Activated CD4-positive, alpha-beta T cell treated with anti-CD3 and anti-CD28 coated beads, Interleukin-2, amount 10 ng/mL, durations not matched to agents 24 days and 14 days (primary cell): ENCODE results near the gene MPPED2. TPM values are rescaled to one million over a fixed set of nuclear protein-coding genes. Genes with fewer than 3 reads are reported as not detected.

Experiments used
- DNase-seq: peaks from one replicate; pipeline ENCODE4 v3.0.0; 2022
- H3K27ac Mint-ChIP-seq: one replicate; pipeline ENCODE4 v1.8.0; 2022; ENCODE audit warnings: mild to moderate bottlenecking, mixed read lengths
- H3K27me3 Mint-ChIP-seq: one replicate; pipeline ENCODE4 v1.8.0; 2022; ENCODE audit warnings: mixed read lengths
- H3K36me3 Mint-ChIP-seq: one replicate; pipeline ENCODE4 v1.8.0; 2022; ENCODE audit warnings: low read depth, mild to moderate bottlenecking, mixed read lengths
- H3K4me1 Mint-ChIP-seq: one replicate; pipeline ENCODE4 v1.8.0; 2021; ENCODE audit warnings: mixed read lengths
- H3K4me3 Mint-ChIP-seq: one replicate; pipeline ENCODE4 v1.8.0; 2022; ENCODE audit warnings: mild to moderate bottlenecking, moderate library complexity, mixed read lengths
- H3K9me3 Mint-ChIP-seq: one replicate; pipeline ENCODE4 v1.8.0; 2021; ENCODE audit warnings: mixed read lengths
- intact Hi-C: fragments of 100-400 bp; cut with micrococcal nuclease; formaldehyde crosslinking; loops from one replicate; pipeline ENCODE4 v1.15.1; 2023
- total RNA-seq: library from RNA; stranded (reverse); gene quantifications from 2 replicates; pipeline ENCODE4 v1.2.3, GENCODE V29; 2022

The MPPED2 gene, protein sequence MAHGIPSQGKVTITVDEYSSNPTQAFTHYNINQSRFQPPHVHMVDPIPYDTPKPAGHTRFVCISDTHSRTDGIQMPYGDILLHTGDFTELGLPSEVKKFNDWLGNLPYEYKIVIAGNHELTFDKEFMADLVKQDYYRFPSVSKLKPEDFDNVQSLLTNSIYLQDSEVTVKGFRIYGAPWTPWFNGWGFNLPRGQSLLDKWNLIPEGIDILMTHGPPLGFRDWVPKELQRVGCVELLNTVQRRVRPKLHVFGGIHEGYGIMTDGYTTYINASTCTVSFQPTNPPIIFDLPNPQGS
- total RNA-seq, result not detected in 2 replicates

DNA sequence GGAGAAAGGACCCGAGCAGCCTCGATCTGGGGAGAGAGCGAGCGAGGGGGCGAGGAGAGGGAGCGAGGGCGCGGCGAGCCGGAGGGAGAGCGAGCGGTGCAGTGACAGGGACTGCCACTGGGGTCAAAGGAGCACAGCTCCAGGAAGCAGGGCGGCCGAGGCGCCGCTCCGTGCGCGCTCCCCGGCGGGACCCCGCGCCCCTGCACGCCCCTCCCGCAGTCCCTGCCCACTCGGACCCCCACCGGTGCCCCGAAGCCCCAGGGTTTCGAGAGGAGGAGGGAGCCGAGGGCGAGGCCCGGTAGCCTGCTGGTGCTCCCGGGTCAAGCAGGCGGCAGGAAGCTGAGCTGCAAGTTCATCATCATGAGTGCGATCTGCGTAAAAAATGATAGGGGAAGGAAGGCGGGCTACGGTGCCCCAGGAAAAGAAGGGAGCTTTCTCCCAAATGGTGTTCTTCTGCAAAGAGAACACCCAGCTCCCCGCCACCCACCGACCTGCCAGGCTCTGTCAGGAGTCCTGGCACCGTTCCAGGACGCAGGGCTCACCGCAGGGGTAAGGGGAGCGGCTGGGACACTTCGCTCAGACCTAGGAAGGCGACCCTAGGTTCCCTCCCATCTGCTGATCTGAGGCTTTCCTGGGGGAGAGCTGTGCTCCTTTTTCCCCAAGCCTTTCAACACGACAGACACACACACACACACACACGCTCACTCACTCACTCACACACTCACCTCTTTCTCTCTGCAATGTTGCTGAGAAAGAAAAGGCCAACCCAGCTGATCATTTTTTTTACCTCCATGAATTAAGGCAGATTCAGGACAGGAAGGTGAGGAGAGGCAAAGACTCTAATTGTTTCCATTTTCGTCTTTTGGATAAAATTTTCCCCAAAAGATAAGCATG, at the start of gene MPPED2:
Gene MPPED2 (minus strand): TSS at position 103 of the 894 bp plus-strand sequence. CDS start 5,980 bp downstream, outside the sequence.
- Mint-ChIP-seq H3K4me3 (peak within 1 kb of the TSS; percentile 69), H3K27me3 (peaks cover 56% of the 10 kb centered on the region), H3K27ac (no peak within 1 kb of the TSS), H3K9me3 (no peaks in the 10 kb centered on the region), H3K36me3 (no peaks in the 10 kb centered on the region), H3K4me1 (peaks cover 2% of the 10 kb centered on the region)
- peak; percentile 74 for DNase-seq
- intact Hi-C loops, result loop anchor here (10.0 kb wide), 1 partner anchor 242 kb away; no protein-coding TSS in a partner anchor

DNA sequence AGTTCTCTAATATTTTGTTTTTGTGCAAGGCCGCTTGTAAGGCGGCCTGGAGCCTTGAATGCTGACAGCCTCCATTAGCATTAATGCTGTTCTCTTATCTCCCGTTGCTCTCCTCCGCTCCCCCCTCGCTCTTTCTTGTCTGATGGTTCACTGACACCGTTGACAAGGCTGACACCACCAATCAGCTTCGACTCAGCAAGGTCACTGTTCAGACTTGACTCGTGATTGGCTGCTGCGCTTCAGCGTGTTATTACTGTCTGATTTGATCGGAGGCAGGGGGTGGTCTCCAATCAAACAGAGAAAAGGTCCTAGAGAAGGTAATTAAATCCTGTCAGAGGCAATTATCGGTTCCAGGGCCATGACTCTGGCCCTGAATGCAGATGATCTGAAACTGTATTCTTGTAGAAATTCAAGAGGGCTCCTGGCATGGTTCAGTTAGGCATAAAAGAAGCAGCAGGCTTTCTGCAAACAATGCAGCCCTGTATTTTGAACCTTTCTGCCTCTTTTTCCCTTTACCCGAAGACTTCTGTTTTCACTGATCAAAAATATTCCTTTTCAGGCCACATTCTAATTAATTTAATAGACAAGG, 49.3 kb upstream of the MPPED2 start:
- no peaks in the 10 kb centered on the region for H3K27me3 Mint-ChIP-seq
- no peaks in the 10 kb centered on the region for H3K36me3 Mint-ChIP-seq
- no peaks in the 10 kb centered on the region for H3K4me1 Mint-ChIP-seq
- no peaks in the 10 kb centered on the region for H3K9me3 Mint-ChIP-seq
- H3K27ac Mint-ChIP-seq, result no peak overlapping the region
- no peak for DNase-seq
- H3K4me3 Mint-ChIP-seq, result no peak overlapping the region
- intact Hi-C loops, result no loop called here

DNA sequence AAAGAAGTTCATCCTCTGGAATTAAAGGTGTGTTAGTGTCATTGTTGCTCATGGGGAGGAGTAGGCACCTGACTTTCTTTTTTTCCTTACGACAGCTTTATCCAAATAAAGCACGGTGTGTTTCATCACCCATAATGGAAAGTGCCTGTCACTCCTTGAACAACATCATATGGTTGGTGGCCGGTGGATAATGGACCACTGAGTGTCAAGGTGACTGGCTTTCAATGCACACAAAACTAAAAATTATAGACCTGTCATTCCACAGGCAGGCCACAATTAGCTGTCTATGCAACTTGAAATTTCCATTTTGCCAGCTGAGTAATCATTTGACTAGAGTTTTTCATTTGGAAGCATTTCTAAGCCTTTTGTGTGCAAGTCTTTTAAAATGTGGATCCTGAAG, 45.0 kb upstream of the MPPED2 start:
- Mint-ChIP-seq H3K9me3 (no peaks in the 10 kb centered on the region), H3K27me3 (no peaks in the 10 kb centered on the region), H3K4me3 (no peak overlapping the region), H3K27ac (no peak overlapping the region), H3K36me3 (no peaks in the 10 kb centered on the region), H3K4me1 (no peaks in the 10 kb centered on the region)
- intact Hi-C loops, result no loop called here
- no peak for DNase-seq

DNA sequence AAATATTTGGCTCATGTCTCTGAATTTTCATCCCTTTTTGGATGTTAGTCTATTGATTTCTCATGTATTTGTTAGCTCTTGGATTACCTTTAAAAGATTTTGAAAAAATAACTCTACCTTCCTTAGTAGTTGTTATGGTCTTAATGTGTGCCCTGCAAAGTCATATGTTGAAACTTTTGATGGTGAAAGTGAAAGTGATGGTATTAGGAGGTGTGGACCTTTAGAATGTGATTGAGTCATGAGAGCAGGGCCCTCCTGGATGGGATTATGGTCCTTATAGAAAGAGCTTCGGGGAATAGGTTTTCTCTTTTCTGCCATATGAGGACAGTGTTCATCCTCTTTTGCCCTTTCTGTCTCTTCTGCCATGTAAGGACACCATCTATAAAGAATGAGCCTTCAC, 33.6 kb upstream of the MPPED2 start:
- H3K9me3 Mint-ChIP-seq, result no peaks in the 10 kb centered on the region
- no peak for DNase-seq
- no peaks in the 10 kb centered on the region for H3K27me3 Mint-ChIP-seq
- H3K4me1 Mint-ChIP-seq, result no peaks in the 10 kb centered on the region
- H3K27ac Mint-ChIP-seq, result no peak overlapping the region
- no peak overlapping the region for H3K4me3 Mint-ChIP-seq
- H3K36me3 Mint-ChIP-seq, result no peaks in the 10 kb centered on the region
- intact Hi-C loops, result no loop called here

DNA sequence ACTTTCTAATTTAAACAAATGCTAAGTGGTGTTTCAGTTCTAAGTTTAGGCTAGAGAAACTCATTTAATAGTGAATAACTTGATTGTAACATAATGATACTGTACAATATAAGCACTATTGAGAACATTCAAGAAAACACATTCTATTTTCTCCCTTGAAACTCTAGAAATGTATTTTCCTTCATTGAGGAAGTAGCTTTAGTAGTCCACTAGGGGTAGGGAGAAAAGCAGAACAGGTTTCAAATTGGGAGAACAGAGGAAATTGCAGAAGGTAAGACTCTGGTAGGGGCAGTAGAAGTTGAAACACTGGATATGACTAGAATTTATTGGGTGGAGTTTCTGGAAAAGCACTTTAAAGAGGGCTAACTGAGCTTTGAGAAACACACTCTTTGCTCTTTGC, 31.6 kb upstream of the MPPED2 start:
- intact Hi-C loops, result no loop called here
- H3K4me3 Mint-ChIP-seq, result no peak overlapping the region
- no peak overlapping the region for H3K27ac Mint-ChIP-seq

DNA sequence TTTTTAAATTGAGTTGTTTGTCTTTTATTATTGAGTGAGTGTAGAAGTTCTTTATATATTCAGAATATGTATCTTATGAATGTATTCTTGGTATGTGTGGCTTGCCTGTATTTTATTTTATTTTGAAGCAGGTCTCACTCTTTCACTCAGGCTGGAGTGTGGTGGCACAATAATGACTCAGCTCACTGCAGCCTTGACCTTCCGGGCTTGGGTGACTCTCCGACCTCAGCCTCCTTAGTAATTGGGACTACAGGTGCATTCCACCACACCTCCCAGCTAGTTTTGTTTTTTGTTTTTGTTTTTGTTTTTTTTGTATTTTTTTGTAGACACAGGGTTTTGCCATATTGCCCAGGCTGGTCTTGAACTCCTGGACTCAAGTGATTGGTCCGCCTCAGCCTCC, 24.5 kb upstream of the MPPED2 start:
- no peaks in the 10 kb centered on the region for H3K9me3 Mint-ChIP-seq
- no peak overlapping the region for H3K27ac Mint-ChIP-seq
- intact Hi-C loops, result no loop called here
- no peaks in the 10 kb centered on the region for H3K27me3 Mint-ChIP-seq
- DNase-seq, result no peak
- H3K4me3 Mint-ChIP-seq, result no peak overlapping the region
- H3K36me3 Mint-ChIP-seq, result no peaks in the 10 kb centered on the region
- no peaks in the 10 kb centered on the region for H3K4me1 Mint-ChIP-seq

More for the DNA sequence above, 31.6 kb upstream of the MPPED2 start:
- H3K9me3 Mint-ChIP-seq, result no peaks in the 10 kb centered on the region
- no peaks in the 10 kb centered on the region for H3K4me1 Mint-ChIP-seq
- H3K27me3 Mint-ChIP-seq, result no peaks in the 10 kb centered on the region
- H3K36me3 Mint-ChIP-seq, result no peaks in the 10 kb centered on the region
- no peak for DNase-seq

DNA sequence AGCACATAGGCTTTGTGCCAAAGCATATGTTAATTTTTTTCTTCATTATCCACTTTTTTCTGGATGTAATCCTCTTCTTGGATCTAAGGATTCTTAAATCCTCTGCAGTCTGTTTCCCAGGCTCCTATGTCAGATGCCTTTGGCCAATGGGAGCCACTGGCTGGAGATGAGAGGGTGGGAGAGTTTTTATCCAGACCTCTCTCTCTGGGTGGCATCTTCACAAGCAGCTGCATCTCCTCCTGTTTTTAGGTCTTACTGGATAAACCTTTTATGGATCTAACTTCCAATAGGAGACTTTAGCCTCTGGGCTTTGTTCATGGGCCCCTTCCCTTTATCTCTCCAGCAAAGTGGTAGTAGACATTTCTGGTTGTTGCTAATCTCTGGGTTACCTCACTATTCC, 22.4 kb upstream of the MPPED2 start:
- intact Hi-C loops, result no loop called here
- Mint-ChIP-seq H3K9me3 (no peaks in the 10 kb centered on the region), H3K27me3 (no peaks in the 10 kb centered on the region), H3K4me1 (no peaks in the 10 kb centered on the region), H3K36me3 (no peaks in the 10 kb centered on the region), H3K4me3 (no peak overlapping the region), H3K27ac (no peak overlapping the region)
- DNase-seq, result no peak

DNA sequence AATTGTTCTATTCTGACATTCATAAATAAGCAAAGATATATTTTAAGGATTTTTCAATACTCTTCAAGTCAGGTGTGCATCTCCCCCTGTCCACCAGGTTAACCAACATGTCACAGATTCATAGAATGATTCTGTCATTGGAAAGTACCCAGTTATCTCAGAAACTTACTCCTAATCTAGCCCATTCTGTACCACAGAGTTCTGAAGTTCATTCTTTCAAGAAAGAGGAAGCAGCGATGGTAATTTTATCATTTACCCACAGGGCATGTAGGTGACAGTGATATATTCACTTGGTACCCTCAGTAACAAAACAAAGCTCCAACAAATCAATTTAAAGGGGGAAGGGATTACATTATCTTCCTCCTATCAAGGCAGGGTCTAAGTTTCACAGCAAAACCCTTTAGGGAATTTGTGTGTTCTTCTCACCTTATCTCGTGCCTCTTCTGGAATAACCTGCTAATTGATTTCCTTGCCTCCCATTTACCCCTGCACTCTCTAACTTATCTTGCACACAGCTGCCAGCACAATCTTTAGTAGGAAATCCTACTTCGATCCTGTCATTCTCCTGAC, 19.0 kb upstream of the MPPED2 start:
- no peaks in the 10 kb centered on the region for H3K9me3 Mint-ChIP-seq
- H3K27me3 Mint-ChIP-seq, result no peaks in the 10 kb centered on the region
- no peaks in the 10 kb centered on the region for H3K36me3 Mint-ChIP-seq
- H3K4me3 Mint-ChIP-seq, result no peak overlapping the region
- intact Hi-C loops, result no loop called here
- H3K27ac Mint-ChIP-seq, result no peak overlapping the region
- no peak for DNase-seq
- no peaks in the 10 kb centered on the region for H3K4me1 Mint-ChIP-seq

DNA sequence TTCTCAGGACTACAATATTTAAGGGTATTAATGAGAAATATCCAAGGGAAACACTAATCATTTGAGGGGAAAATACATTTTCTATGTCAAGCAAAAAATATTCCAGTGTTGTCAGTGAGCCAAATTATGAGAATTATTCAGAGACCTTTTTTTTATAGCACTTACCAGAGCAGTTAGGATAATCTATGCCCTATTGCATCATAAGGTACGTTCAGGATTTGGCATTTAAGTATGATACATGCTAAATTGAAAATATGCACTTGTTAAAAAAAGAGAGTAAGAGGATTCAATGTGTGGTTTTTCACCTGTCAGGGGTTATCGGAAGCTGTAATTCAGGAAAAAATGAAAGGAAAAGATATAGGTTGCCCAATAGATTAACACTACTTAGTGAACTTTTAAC, 17.2 kb upstream of the MPPED2 start:
- no peaks in the 10 kb centered on the region for H3K9me3 Mint-ChIP-seq
- H3K27me3 Mint-ChIP-seq, result no peaks in the 10 kb centered on the region
- intact Hi-C loops, result no loop called here
- no peaks in the 10 kb centered on the region for H3K4me1 Mint-ChIP-seq
- H3K36me3 Mint-ChIP-seq, result no peaks in the 10 kb centered on the region
- no peak overlapping the region for H3K27ac Mint-ChIP-seq
- H3K4me3 Mint-ChIP-seq, result no peak overlapping the region
- no peak for DNase-seq

DNA sequence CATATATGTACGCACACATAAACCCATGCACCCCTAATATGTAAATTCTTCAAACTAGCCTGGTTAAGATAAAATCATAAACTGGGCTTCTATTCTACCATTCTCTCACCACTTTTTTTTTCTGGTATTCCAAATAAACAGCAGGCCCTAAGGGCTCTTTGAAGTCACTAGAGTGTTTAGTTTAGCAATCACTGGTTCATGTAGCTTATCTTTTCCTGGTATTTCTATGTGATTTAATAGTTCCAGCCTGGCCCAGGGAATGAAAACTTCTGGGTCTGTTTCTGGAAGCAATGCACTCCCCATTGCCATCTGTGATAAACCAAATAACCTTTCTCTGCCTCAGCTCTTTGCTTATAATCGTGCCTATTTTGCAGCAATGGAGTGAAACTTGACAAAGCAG, 10.7 kb upstream of the MPPED2 start:
- H3K27me3 Mint-ChIP-seq, result no peaks in the 10 kb centered on the region
- no peak overlapping the region for H3K27ac Mint-ChIP-seq
- intact Hi-C loops, result no loop called here
- H3K4me1 Mint-ChIP-seq, result no peaks in the 10 kb centered on the region
- no peak overlapping the region for H3K4me3 Mint-ChIP-seq
- no peaks in the 10 kb centered on the region for H3K9me3 Mint-ChIP-seq
- DNase-seq, result no peak
- H3K36me3 Mint-ChIP-seq, result no peaks in the 10 kb centered on the region

DNA sequence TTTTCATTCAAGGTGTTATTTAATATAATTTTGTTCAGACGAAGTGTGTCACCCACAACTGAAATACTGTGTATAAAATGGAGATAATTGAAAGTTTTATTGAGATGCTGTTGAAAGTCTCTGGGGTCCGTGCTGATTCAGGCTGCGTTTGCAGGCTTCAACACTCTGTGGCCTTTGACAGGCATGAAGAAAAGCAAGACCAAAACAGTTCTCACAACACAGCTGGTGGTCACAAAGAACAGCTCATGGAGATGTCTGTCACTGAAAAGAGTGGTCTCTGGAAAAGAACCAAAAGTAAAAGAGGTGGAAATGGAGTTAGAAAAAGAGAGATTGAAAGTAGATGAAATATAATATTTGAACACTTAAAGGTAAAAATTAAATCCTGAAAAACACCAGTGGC, 9.8 kb upstream of the MPPED2 start:
- no peak overlapping the region for H3K27ac Mint-ChIP-seq
- DNase-seq, result no peak
- intact Hi-C loops, result no loop called here
- no peak overlapping the region for H3K4me3 Mint-ChIP-seq
- no peaks in the 10 kb centered on the region for H3K36me3 Mint-ChIP-seq
- H3K27me3 Mint-ChIP-seq, result no peaks in the 10 kb centered on the region
- no peaks in the 10 kb centered on the region for H3K4me1 Mint-ChIP-seq
- no peaks in the 10 kb centered on the region for H3K9me3 Mint-ChIP-seq

DNA sequence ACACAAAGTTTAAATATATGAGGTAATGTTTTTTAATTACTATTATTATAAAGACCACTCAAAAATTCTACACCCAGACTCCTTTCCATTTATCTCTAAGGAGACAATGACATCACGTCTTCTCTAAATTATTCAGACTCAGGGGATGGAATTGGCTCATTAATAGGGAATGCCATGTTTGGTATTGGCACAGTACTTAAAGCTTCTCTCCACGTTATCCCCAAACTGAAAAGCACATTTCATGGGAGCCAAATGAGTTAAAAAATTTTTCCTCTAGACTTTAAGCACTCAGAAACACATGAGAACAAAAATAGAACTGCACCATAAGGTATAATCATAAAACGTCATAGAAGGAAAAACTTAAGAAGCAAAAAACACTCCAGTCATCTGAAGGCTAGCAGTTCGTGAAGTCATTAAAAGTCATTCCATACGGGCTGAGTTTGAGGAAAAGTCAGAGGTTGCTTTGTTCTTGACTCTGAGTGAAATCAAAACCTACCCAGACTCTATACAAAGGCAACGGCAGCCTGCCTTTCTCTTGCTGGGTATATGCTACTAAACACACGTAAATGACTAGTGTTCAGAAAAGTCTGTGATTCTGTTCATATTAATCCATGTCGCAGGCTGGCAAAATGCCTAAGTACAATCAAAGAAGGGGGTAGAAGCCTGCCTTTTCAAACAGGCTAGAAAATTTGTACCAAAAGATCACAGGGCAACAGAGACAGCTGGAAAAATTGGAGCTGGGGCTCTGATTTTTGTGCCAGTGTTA, 8.7 kb upstream of the MPPED2 start:
- no peak for DNase-seq
- H3K4me1 Mint-ChIP-seq, result no peaks in the 10 kb centered on the region
- no peaks in the 10 kb centered on the region for H3K27me3 Mint-ChIP-seq
- intact Hi-C loops, result no loop called here
- H3K36me3 Mint-ChIP-seq, result no peaks in the 10 kb centered on the region
- H3K9me3 Mint-ChIP-seq, result no peaks in the 10 kb centered on the region
- H3K4me3 Mint-ChIP-seq, result no peak overlapping the region
- no peak overlapping the region for H3K27ac Mint-ChIP-seq

DNA sequence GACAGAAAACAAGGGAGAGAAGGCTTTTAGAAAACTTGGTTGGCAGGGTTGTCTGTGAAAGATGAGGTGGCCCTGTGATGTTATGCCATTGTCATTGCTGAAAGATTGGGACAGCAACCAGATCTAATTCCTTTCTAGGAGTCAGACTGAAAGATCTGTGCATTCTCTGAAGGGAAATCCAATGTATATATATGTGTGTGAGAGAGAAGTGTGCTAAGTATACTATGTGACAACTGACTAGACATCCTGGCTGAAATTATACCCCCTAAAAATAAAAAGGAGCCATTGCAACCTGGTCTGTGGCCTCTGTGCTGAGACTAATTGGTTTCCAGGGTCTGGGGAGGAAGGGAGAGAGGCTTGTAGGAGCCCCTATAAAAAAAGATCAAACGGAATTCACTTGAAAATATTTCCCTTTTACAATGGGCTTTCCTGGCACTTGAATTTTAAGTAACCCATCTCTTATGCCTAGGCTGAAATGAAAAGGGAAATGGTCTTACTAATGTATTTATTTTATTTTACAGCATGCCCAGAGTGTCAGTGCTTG, 1.2 kb upstream of the MPPED2 start:
- H3K9me3 Mint-ChIP-seq, result no peaks in the 10 kb centered on the region
- DNase-seq, result no peak
- H3K4me1 Mint-ChIP-seq, result peaks cover 2% of the 10 kb centered on the region
- H3K27ac Mint-ChIP-seq, result no peak overlapping the region
- no peaks in the 10 kb centered on the region for H3K36me3 Mint-ChIP-seq
- intact Hi-C loops, result loop anchor here (10.0 kb wide), 1 partner anchor 243 kb away; no protein-coding TSS in a partner anchor
- peaks cover 49% of the 10 kb centered on the region for H3K27me3 Mint-ChIP-seq
- peak overlapping the region; percentile 69 for H3K4me3 Mint-ChIP-seq
